ENCODE data around the gene ASB2.

Gene ASB2

GRCh38 chr14:94021416-94022157, 45.2 kb upstream of the ASB2 start:
- H3K36me3 ChIP-seq (ENCODE audit: control insufficient read depth in 2 of 2, insufficient read depth in 1 of 2, low read length in 2 of 2), result no peaks in the 10 kb centered on the region
- no peak overlapping the region for H3K4me3 ChIP-seq (ENCODE audit: low read depth, low read length)
- H3K4me1 ChIP-seq (ENCODE audit: control insufficient read depth, insufficient read depth, low read length), result no peaks in the 10 kb centered on the region
- no peaks in the 10 kb centered on the region for H3K9me3 ChIP-seq (ENCODE audit: control insufficient read depth, insufficient read depth, low read depth, low read length)
- no peak overlapping the region for H3K27ac ChIP-seq (ENCODE audit: extremely low read depth, low read depth, low read length)
- no peak for TF ChIP-seq GLI2 (tag by site-specific recombination; IDR thresholded peaks at IDR 0.05; ENCODE audit: borderline replicate concordance, low read depth)
- no peak for TF ChIP-seq ZNF394 (tag by site-specific recombination; IDR thresholded peaks at IDR 0.05; ENCODE audit: borderline replicate concordance)
- TF ChIP-seq AEBP2 (tag by site-specific recombination; IDR thresholded peaks at IDR 0.05; ENCODE audit: borderline replicate concordance), result no peak
- TF ChIP-seq MZF1 (tag by site-specific recombination; IDR thresholded peaks at IDR 0.05; ENCODE audit: borderline replicate concordance), result no peak
- TF ChIP-seq ZNF704 (tag by site-specific recombination; IDR thresholded peaks at IDR 0.05), result no peak
- peak; percentile 52; the same call in 1 of the 2 replicates for TF ChIP-seq EGR2 (tag by site-specific recombination; IDR thresholded peaks at IDR 0.05; ENCODE audit: low read depth)
- no peak for TF ChIP-seq GLIS1 (tag by site-specific recombination; IDR thresholded peaks at IDR 0.05)
- no peak for TF ChIP-seq ZBTB49 (tag by site-specific recombination; IDR thresholded peaks at IDR 0.05; ENCODE audit: low read depth)
- no peak for TF ChIP-seq ZNF239 (tag by site-specific recombination; IDR thresholded peaks at IDR 0.05)
- peak; percentile 67 for TF ChIP-seq ZFHX2 (tag by site-specific recombination; conservative IDR thresholded peaks at IDR 0.05)
- no peak for TF ChIP-seq ZNF184 (tag by site-specific recombination; IDR thresholded peaks at IDR 0.05)
- TF ChIP-seq PRDM10 (tag by site-specific recombination; IDR thresholded peaks at IDR 0.05), result peak; percentile 81
- no peak for TF ChIP-seq ZNF274 (IDR thresholded peaks at IDR 0.05; ENCODE audit: low read length)
- no peak for TF ChIP-seq ZNF274 (tag by site-specific recombination; IDR thresholded peaks at IDR 0.05; ENCODE audit: borderline replicate concordance)
- no peak for TF ChIP-seq ZNF768 (tag by site-specific recombination; IDR thresholded peaks at IDR 0.05)
- TF ChIP-seq IKZF3 (tag by site-specific recombination; IDR thresholded peaks at IDR 0.05), result no peak
- ChIA-PET CTCF (interaction anchor here (0.7 to 4.4 kb wide), 6 partner anchors 8 to 159 kb away, joined by 3 to 17 read pairs (median 6); no protein-coding TSS in a partner anchor), POLR2A (interaction anchor here (0.6 kb wide), 1 partner anchor 591 kb away, joined by 3 read pairs; the partner anchor contains the start of gene UNC79)

All from HEK293 (cell line).